H9 (cell line): ENCODE measurements around the gene GCM1. TPM values are rescaled to one million over a fixed set of nuclear protein-coding genes. Genes with fewer than 3 reads are reported as not detected.

Experiments
- DNase-seq: peaks from one replicate; pipeline ENCODE4 v3.0.0-alpha.2; 2017
- H2AFZ ChIP-seq: one replicate; pipeline ENCODE4 v1.6.1; 2013; ENCODE audit warnings: mild to moderate bottlenecking, low read length, control low read depth, moderate library complexity
- H2AK5ac ChIP-seq: 2 replicates; pipeline ENCODE4 v1.6.1; 2013; ENCODE audit warnings: low read length, control low read depth, mixed read lengths; ENCODE audit not compliant: insufficient read length
- H2BK120ac ChIP-seq: one replicate; pipeline ENCODE4 v1.6.1; 2013; ENCODE audit warnings: low read depth, mild to moderate bottlenecking, low read length, control low read depth, inconsistent platforms; ENCODE audit not compliant: poor library complexity, severe bottlenecking
- H2BK12ac ChIP-seq: 2 replicates; pipeline ENCODE4 v1.6.1; 2013; ENCODE audit warnings: low read length, control low read depth, mixed read lengths, low read depth; ENCODE audit not compliant: insufficient read length
- H2BK15ac ChIP-seq: 2 replicates; pipeline ENCODE4 v1.6.1; 2013; ENCODE audit warnings: low read depth, low read length, control low read depth
- H2BK20ac ChIP-seq: one replicate; pipeline ENCODE4 v1.6.1; 2013; ENCODE audit warnings: low read depth, mild to moderate bottlenecking, low read length, control low read depth, inconsistent platforms; ENCODE audit not compliant: poor library complexity, severe bottlenecking
- H2BK5ac ChIP-seq: 2 replicates; pipeline ENCODE4 v1.6.1; 2013; ENCODE audit warnings: low read length, control low read depth, mixed read lengths; ENCODE audit not compliant: insufficient read length
- H3K14ac ChIP-seq: 2 replicates; pipeline ENCODE4 v1.6.1; 2013; ENCODE audit warnings: low read length, control low read depth; ENCODE audit not compliant: insufficient read depth
- H3K18ac ChIP-seq: 2 replicates; pipeline ENCODE4 v1.6.1; 2013; ENCODE audit warnings: low read depth, mild to moderate bottlenecking, mixed read lengths, low read length, control low read depth; ENCODE audit not compliant: insufficient read length
- H3K23ac ChIP-seq: 2 replicates; pipeline ENCODE4 v1.6.1; 2013; ENCODE audit warnings: low read length, control low read depth, mixed read lengths, low read depth; ENCODE audit not compliant: insufficient read length
- H3K23me2 ChIP-seq: 2 replicates; pipeline ENCODE4 v1.6.1; 2013; ENCODE audit warnings: low read depth, mild to moderate bottlenecking, mixed read lengths, low read length, control low read depth; ENCODE audit not compliant: insufficient read length, poor library complexity, severe bottlenecking
- H3K27ac ChIP-seq: 2 replicates; pipeline ENCODE4 v1.5.1; 2013; ENCODE audit warnings: low read length, control low read depth, mixed read lengths, low read depth; ENCODE audit not compliant: insufficient read length
- H3K27me3 ChIP-seq: 2 replicates; pipeline ENCODE4 v1.6.1; 2013; ENCODE audit warnings: low read length, control low read depth, inconsistent platforms; ENCODE audit not compliant: insufficient read depth
- H3K4ac ChIP-seq: 2 replicates; pipeline ENCODE4 v1.6.1; 2013; ENCODE audit warnings: low read depth, mild to moderate bottlenecking, control low read depth, inconsistent platforms, low read length, moderate library complexity
- H3K4me1 ChIP-seq: 2 replicates; pipeline ENCODE4 v1.6.1; 2013; ENCODE audit warnings: low read length, control low read depth, inconsistent platforms; ENCODE audit not compliant: insufficient read depth
- H3K4me2 ChIP-seq: 2 replicates; pipeline ENCODE4 v1.6.1; 2013; ENCODE audit warnings: low read length, control low read depth, mixed read lengths; ENCODE audit not compliant: insufficient read length, insufficient read depth
- H3K56ac ChIP-seq: 2 replicates; pipeline ENCODE4 v1.6.1; 2013; ENCODE audit warnings: low read depth, mild to moderate bottlenecking, mixed read lengths, low read length, control low read depth; ENCODE audit not compliant: insufficient read length
- H3K79me1 ChIP-seq: 2 replicates; pipeline ENCODE4 v1.6.1; 2013; ENCODE audit warnings: low read depth, mild to moderate bottlenecking, moderate library complexity, low read length, control low read depth, inconsistent platforms; ENCODE audit not compliant: insufficient read depth, poor library complexity, severe bottlenecking
- H3K79me2 ChIP-seq: 2 replicates; pipeline ENCODE4 v1.6.1; 2013; ENCODE audit warnings: low read length, control low read depth, inconsistent platforms; ENCODE audit not compliant: insufficient read depth
- H3K9ac ChIP-seq: 2 replicates; pipeline ENCODE4 v1.6.1; 2013; ENCODE audit warnings: low read length, control low read depth, mixed read lengths; ENCODE audit not compliant: insufficient read length; ENCODE audit errors: extremely low read depth
- H3K9me3 ChIP-seq: one replicate; pipeline ENCODE4 v1.6.1; 2013; ENCODE audit warnings: low read depth, low read length, inconsistent platforms; ENCODE audit not compliant: control insufficient read depth
- H3T11ph ChIP-seq: one replicate; pipeline ENCODE4 v1.6.1; 2013; ENCODE audit warnings: mild to moderate bottlenecking, low read length, control low read depth, inconsistent platforms
- H4K20me1 ChIP-seq: one replicate; pipeline ENCODE4 v1.6.1; 2013; ENCODE audit not compliant: control insufficient read depth, insufficient read length, insufficient read depth
- H4K5ac ChIP-seq: 2 replicates; pipeline ENCODE4 v1.6.1; 2013; ENCODE audit warnings: low read depth, mild to moderate bottlenecking, mixed read lengths, low read length, control low read depth; ENCODE audit not compliant: insufficient read length
- H4K8ac ChIP-seq: replicated peaks from 2 replicates; pipeline ENCODE4 v1.6.1; 2013; ENCODE audit warnings: low read length, control low read depth, mixed read lengths, low read depth; ENCODE audit not compliant: insufficient read length
- H4K91ac ChIP-seq: 2 replicates; pipeline ENCODE4 v1.6.1; 2013; ENCODE audit warnings: low read depth, mild to moderate bottlenecking, moderate library complexity, mixed read lengths, low read length, control low read depth; ENCODE audit not compliant: insufficient read length
- H3K27ac Mint-ChIP-seq, 3 experiments: 2 replicates in 2 of 3; 3 replicates in 1 of 3; pipeline ENCODE4 v1.8.0; 2020 to 2021; ENCODE audit warnings: mixed read lengths in 3 of 3, mild to moderate bottlenecking in 1 of 3, moderate library complexity in 1 of 3
- H3K27me3 Mint-ChIP-seq: 2 replicates; pipeline ENCODE4 v1.8.0; 2021; ENCODE audit warnings: low read depth, mild to moderate bottlenecking, moderate library complexity, mixed read lengths
- H3K36me3 Mint-ChIP-seq, 3 experiments: 2 replicates in 2 of 3; 3 replicates in 1 of 3; pipeline ENCODE4 v1.8.0; 2020 to 2021; ENCODE audit warnings: low read depth in 3 of 3, mixed read lengths in 3 of 3; ENCODE audit not compliant: insufficient read depth in 1 of 3
- H3K4me1 Mint-ChIP-seq, 2 experiments: 2 replicates each; pipeline ENCODE4 v1.8.0; 2020; ENCODE audit warnings: mixed read lengths in 2 of 2
- H3K4me3 Mint-ChIP-seq, 2 experiments: 2 replicates in 1 of 2; 3 replicates in 1 of 2; pipeline ENCODE4 v1.8.0; 2020 to 2021; ENCODE audit warnings: mild to moderate bottlenecking in 2 of 2, mixed read lengths in 2 of 2, moderate library complexity in 1 of 2
- H3K9me3 Mint-ChIP-seq, 2 experiments: 2 replicates in 1 of 2; 3 replicates in 1 of 2; pipeline ENCODE4 v1.8.0; 2020; ENCODE audit warnings: mild to moderate bottlenecking in 2 of 2, mixed read lengths in 2 of 2, moderate library complexity in 1 of 2
- WGBS: extraction: QIAGEN DNeasy Blood & Tissue Kit; methylation state at CpG from one replicate; pipeline ENCODE4 v1.1.7; 2013; ENCODE audit warnings: missing lambda C conversion rate, low lambda C conversion rate, mixed read lengths; ENCODE audit not compliant: insufficient read length; ENCODE audit errors: extremely low coverage; 5-methylcytosine and 5-hydroxymethylcytosine counted together
- total RNA-seq: library from RNA; stranded (reverse); gene quantifications from 2 replicates; pipeline ENCODE4 v1.2.1, GENCODE V29; 2021
- TF ChIP-seq, protein P1 (sequence below): fragments of 200-600 bp; sonication (generic); conservative IDR thresholded peaks from 3 replicates; pipeline ENCODE4 v1.8.0; 2021; ENCODE audit warnings: antibody characterized with exemption, mild to moderate bottlenecking

GCM1 gene
- total RNA-seq, 1 experiment from 2014 or later, result not detected

DNA sequence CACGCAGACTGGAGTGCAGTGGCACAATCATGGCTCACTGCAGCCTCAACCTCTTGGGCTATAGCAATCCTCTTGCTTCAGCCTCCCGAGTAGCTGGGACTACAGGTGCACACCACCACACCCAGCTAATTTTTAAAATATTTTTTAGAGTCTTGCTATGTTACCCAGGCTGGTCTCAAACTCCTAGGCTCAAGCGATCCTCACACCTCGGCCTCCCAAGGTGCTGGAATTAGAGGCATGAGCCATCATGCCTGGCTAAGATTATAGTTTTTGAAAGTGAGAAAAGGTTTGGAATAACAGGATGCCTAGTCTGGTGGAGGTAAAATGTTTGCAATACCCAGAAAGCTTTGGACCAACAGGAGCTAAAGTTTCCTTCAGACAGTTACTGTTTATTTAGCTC lies 23.4 kb downstream of the GCM1 start:
- Histone ChIP-seq H3K18ac (no peak overlapping the region), H2BK12ac (no peak overlapping the region), H3K23ac (no peak overlapping the region), H4K20me1 (no peaks in the 10 kb centered on the region), H2BK120ac (no peak overlapping the region), H3K56ac (no peak overlapping the region), H2BK15ac (no peak overlapping the region), H3K9ac (no peak overlapping the region), H4K91ac (no peak overlapping the region), H3K14ac (no peak overlapping the region), H3K9me3 (no peaks in the 10 kb centered on the region), H3K4me2 (no peak overlapping the region), H3K4ac (no peak overlapping the region), H3K79me2 (no peaks in the 10 kb centered on the region), H3T11ph (no peak overlapping the region), H2AFZ (no peak overlapping the region), H2BK5ac (no peak overlapping the region), H3K23me2 (no peaks in the 10 kb centered on the region), H3K79me1 (no peaks in the 10 kb centered on the region), H3K27me3 (no peaks in the 10 kb centered on the region), H4K5ac (no peak overlapping the region), H4K8ac (no peak overlapping the region), H3K27ac (no peak overlapping the region), H2AK5ac (no peak overlapping the region), H2BK20ac (no peak overlapping the region), H3K4me1 (no peaks in the 10 kb centered on the region)
- Mint-ChIP-seq H3K36me3 (no peaks in the 10 kb centered on the region), H3K4me3 (no peak overlapping the region), H3K27me3 (no peaks in the 10 kb centered on the region), H3K4me1 (peaks cover 12% of the 10 kb centered on the region in 2 experiments), H3K27ac (no peak overlapping the region), H3K9me3 (no peaks in the 10 kb centered on the region)
- no peak for DNase-seq
- WGBS, result no CpG with 5 or more reads among the region's 4 CpGs
- TF ChIP-seq, protein P1, sequence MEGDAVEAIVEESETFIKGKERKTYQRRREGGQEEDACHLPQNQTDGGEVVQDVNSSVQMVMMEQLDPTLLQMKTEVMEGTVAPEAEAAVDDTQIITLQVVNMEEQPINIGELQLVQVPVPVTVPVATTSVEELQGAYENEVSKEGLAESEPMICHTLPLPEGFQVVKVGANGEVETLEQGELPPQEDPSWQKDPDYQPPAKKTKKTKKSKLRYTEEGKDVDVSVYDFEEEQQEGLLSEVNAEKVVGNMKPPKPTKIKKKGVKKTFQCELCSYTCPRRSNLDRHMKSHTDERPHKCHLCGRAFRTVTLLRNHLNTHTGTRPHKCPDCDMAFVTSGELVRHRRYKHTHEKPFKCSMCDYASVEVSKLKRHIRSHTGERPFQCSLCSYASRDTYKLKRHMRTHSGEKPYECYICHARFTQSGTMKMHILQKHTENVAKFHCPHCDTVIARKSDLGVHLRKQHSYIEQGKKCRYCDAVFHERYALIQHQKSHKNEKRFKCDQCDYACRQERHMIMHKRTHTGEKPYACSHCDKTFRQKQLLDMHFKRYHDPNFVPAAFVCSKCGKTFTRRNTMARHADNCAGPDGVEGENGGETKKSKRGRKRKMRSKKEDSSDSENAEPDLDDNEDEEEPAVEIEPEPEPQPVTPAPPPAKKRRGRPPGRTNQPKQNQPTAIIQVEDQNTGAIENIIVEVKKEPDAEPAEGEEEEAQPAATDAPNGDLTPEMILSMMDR, result no peak
